Uterus (tissue), 4 donors: ENCODE results near the gene STARD5. TPM values are rescaled to one million over a fixed set of nuclear protein-coding genes. Genes with fewer than 3 reads are reported as not detected.

ENCODE experiments used
- DNase-seq, 2 donors: peaks; one replicate each; pipeline ENCODE4 v3.0.0-alpha.2; 2019 to 2020
- H3K27ac ChIP-seq, 2 donors: fragments of 200-600 bp; sonication (generic); 1 replicate in 1 of 2; 2 replicates in 1 of 2; pipeline ENCODE4 v1.5.1; 2016 to 2018
- H3K27me3 ChIP-seq, 2 donors: fragments of 200-600 bp; sonication (generic); one replicate each; pipeline ENCODE4 v1.5.1; 2018 to 2019; ENCODE audit warnings: control low read depth in 1 of 2
- H3K36me3 ChIP-seq, 2 donors: fragments of 200-600 bp; sonication (generic); one replicate each; pipeline ENCODE4 v1.5.1; 2019; ENCODE audit warnings: control low read depth in 1 of 2
- H3K4me1 ChIP-seq, 2 donors: fragments of 200-600 bp; sonication (generic); one replicate each; pipeline ENCODE4 v1.5.1; 2018 to 2019; ENCODE audit warnings: control low read depth in 1 of 2
- H3K4me3 ChIP-seq, 2 donors: fragments of 200-600 bp; sonication (generic); 1 replicate in 1 of 2; 2 replicates in 1 of 2; pipeline ENCODE4 v1.5.1; 2018 to 2019; ENCODE audit warnings: mild to moderate bottlenecking in 1 of 2
- H3K9me3 ChIP-seq, 2 donors: fragments of 200-600 bp; sonication (generic); one replicate each; pipeline ENCODE4 v1.5.1; 2019; ENCODE audit warnings: control low read depth in 1 of 2
- POLR2A ChIP-seq, 2 donors: fragments of 450-650 bp; IDR thresholded peaks; one replicate each; pipeline ENCODE4 v1.6.1; 2016; ENCODE audit warnings: antibody characterized with exemption in 2 of 2, mild to moderate bottlenecking in 1 of 2, moderate library complexity in 1 of 2
- intact Hi-C: fragments of 100-400 bp; cut with DNase I; formaldehyde crosslinking; loops from one replicate; pipeline ENCODE4 v1.15.1; 2023; ENCODE audit warnings: low total_unique reads
- total RNA-seq, 4 donors: library from RNA; depleted of rRNA in 3 of 4; stranded (reverse); fragments of >200 nt in 3 of 4; gene quantifications; one replicate each; pipeline versions ENCODE4 v1.1.0 to v1.2.4, GENCODE V29; 2014 to 2023
- TF ChIP-seq, protein P1 (sequence below), 4 experiments: fragments of 200-600 bp in 2 of 4; fragments of 450-650 bp in 2 of 4; sonication (generic) in 2 of 4; IDR thresholded peaks; one replicate each; pipeline ENCODE4 v1.5.1; 2016 to 2019; ENCODE audit warnings: antibody characterized with exemption in 4 of 4, mild to moderate bottlenecking in 2 of 4, moderate library complexity in 1 of 4
- donor health status: DM: yes; HTN: yes; CAD: no.

The STARD5 gene
- total RNA-seq, 4 donors from 2014 or later: 8.5 to 20.6 (median 19.7) TPM

DNA sequence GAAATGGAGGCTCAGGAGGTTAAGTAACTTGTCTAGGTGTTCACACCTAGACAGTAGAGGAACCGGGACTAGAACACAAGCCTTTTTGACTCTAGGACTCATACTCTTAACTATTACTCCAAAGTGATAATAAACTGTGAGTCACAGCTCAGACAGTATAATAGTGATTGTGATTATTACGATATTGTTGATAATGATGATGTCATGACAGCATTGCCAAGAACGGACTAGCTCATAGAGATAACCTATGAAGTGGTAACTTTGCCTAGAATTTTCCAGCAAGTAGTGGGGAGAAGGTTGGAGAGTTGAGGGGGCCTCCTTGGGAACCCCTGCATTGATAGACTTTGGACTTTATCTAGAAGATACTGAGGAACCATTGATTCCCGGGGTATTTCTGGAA, 34.0 kb downstream of the STARD5 start:
- TF ChIP-seq, protein P1, sequence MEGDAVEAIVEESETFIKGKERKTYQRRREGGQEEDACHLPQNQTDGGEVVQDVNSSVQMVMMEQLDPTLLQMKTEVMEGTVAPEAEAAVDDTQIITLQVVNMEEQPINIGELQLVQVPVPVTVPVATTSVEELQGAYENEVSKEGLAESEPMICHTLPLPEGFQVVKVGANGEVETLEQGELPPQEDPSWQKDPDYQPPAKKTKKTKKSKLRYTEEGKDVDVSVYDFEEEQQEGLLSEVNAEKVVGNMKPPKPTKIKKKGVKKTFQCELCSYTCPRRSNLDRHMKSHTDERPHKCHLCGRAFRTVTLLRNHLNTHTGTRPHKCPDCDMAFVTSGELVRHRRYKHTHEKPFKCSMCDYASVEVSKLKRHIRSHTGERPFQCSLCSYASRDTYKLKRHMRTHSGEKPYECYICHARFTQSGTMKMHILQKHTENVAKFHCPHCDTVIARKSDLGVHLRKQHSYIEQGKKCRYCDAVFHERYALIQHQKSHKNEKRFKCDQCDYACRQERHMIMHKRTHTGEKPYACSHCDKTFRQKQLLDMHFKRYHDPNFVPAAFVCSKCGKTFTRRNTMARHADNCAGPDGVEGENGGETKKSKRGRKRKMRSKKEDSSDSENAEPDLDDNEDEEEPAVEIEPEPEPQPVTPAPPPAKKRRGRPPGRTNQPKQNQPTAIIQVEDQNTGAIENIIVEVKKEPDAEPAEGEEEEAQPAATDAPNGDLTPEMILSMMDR (IDR thresholded peaks at IDR 0.05): no peak
- no peak for TF ChIP-seq POLR2A (IDR thresholded peaks at IDR 0.05)
- intact Hi-C loops: no loop called here
- H3K27ac ChIP-seq: no peak overlapping the region

DNA sequence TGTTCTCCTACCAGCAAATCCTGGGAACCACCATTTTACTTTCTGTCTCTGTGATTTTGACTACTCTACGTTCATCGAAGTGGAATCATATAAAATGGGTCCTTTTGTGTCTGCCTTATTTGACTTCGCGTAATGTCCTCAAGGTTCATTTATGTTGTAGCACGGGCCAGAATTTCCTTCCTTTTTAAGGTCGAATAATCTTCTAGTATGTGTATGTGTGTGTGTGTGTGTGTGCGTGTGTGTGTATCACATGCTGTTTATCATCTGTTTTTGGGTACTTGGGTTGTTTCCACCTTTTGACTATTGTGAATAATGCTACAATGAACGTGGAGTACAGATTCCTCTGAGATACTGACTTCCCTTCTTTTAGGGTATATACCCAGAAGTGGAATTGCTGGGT, 35.3 kb downstream of the STARD5 start:
- no peaks in the 10 kb centered on the region for H3K4me1 ChIP-seq
- no peaks in the 10 kb centered on the region for H3K9me3 ChIP-seq
- H3K4me3 ChIP-seq: no peak overlapping the region
- H3K27me3 ChIP-seq: no peaks in the 10 kb centered on the region
- H3K27ac ChIP-seq: no peak overlapping the region
- DNase-seq: no peak
- H3K36me3 ChIP-seq: no peaks in the 10 kb centered on the region
- intact Hi-C loops: no loop called here
- TF ChIP-seq, protein P1 (IDR thresholded peaks at IDR 0.05): no peak
- no peak for TF ChIP-seq POLR2A (IDR thresholded peaks at IDR 0.05)

More for the DNA sequence above, 34.0 kb downstream of the STARD5 start:
- DNase-seq: no peak
- H3K27me3 ChIP-seq: no peaks in the 10 kb centered on the region
- H3K9me3 ChIP-seq: no peaks in the 10 kb centered on the region
- H3K4me3 ChIP-seq: no peak overlapping the region
- H3K4me1 ChIP-seq: no peaks in the 10 kb centered on the region
- H3K36me3 ChIP-seq: no peaks in the 10 kb centered on the region

DNA sequence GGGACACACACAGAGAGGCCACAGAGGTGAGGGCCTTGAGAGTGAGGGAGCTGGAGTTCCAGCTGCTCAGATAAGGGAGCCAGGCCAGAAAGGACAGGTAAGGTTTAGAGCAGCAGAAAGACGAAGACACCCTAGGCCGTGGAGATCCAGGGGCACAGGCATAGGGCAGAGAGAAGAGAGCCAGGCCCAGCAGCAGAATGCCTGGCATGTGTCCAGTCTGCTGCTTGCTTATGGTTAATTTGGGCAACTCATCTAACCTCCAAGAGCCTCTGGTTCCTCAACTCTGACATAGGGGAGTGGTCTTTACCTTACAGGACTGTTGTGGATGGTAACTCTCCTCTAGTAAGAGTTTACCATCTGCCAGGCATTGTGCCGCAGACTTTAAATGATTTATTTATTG, 35.9 kb downstream of the STARD5 start:
- DNase-seq: no peak
- no peaks in the 10 kb centered on the region for H3K9me3 ChIP-seq
- TF ChIP-seq POLR2A (IDR thresholded peaks at IDR 0.05): no peak
- TF ChIP-seq, protein P1 (IDR thresholded peaks at IDR 0.05): no peak
- intact Hi-C loops: no loop called here
- no peaks in the 10 kb centered on the region for H3K36me3 ChIP-seq
- H3K27ac ChIP-seq: no peak overlapping the region
- H3K4me1 ChIP-seq: no peaks in the 10 kb centered on the region
- no peak overlapping the region for H3K4me3 ChIP-seq
- no peaks in the 10 kb centered on the region for H3K27me3 ChIP-seq

DNA sequence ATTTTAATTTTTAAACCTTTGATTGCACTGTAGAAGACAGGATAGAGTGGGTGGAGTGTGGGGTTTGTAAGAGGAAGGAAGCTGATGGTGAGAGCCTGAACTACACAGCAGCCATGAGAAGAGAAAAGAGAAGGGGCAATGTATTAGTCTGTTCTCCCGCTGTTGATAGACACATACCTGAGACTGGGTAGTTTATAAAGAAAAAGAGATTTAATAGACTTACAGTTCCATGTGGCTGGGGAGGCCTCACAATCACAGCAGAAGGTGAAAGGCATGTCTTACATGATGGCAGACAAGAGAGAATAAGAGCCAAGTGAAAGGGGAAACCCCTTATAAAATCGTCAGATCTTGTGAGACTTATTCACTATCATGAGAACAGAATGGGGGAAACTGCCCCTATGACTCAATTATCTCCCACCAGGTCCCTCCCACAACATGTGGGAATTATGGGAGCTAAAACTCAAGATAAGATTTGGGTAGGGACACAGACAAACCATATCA, 37.3 kb downstream of the STARD5 start:
- no peaks in the 10 kb centered on the region for H3K27me3 ChIP-seq
- intact Hi-C loops: no loop called here
- no peak for DNase-seq

DNA sequence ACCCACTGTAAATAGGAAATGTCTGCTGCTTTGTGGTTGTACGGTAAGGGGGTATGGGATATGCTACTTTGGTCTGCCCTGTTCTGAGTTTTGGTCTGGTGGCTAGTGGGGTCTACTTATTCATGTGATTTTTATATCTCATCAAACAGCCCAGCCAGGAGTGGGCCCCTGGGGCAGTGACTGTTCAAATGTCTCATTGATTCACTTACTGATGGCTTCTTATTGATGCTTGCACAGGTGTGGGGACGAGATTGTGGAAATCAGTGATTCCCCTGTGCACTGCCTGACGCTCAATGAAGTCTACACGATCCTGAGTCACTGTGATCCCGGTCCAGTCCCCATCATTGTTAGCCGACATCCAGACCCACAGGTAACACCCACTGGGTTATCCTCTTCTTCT, 38.5 kb downstream of the STARD5 start:
- Histone ChIP-seq H3K9me3 (no peaks in the 10 kb centered on the region), H3K4me1 (no peaks in the 10 kb centered on the region), H3K27ac (no peak overlapping the region), H3K4me3 (no peak overlapping the region), H3K36me3 (no peaks in the 10 kb centered on the region), H3K27me3 (no peaks in the 10 kb centered on the region)
- DNase-seq: no peak
- no peak for TF ChIP-seq POLR2A (IDR thresholded peaks at IDR 0.05)
- TF ChIP-seq, protein P1 (IDR thresholded peaks at IDR 0.05): no peak
- intact Hi-C loops: no loop called here

More for the DNA sequence above, 37.3 kb downstream of the STARD5 start:
- Histone ChIP-seq H3K9me3 (no peaks in the 10 kb centered on the region), H3K27ac (no peak overlapping the region), H3K4me1 (no peaks in the 10 kb centered on the region), H3K36me3 (no peaks in the 10 kb centered on the region), H3K4me3 (no peak overlapping the region)
- TF ChIP-seq POLR2A (IDR thresholded peaks at IDR 0.05): no peak
- TF ChIP-seq, protein P1 (IDR thresholded peaks at IDR 0.05): no peak
